Measurements from ENCODE around the gene DTWD2. TPM values are rescaled to one million over a fixed set of nuclear protein-coding genes. Genes with fewer than 3 reads are reported as not detected.

Gene DTWD2
- total RNA-seq, 4 donors from 2014 or later: 1.5 to 42.1 (median 15.9) TPM

DNA sequence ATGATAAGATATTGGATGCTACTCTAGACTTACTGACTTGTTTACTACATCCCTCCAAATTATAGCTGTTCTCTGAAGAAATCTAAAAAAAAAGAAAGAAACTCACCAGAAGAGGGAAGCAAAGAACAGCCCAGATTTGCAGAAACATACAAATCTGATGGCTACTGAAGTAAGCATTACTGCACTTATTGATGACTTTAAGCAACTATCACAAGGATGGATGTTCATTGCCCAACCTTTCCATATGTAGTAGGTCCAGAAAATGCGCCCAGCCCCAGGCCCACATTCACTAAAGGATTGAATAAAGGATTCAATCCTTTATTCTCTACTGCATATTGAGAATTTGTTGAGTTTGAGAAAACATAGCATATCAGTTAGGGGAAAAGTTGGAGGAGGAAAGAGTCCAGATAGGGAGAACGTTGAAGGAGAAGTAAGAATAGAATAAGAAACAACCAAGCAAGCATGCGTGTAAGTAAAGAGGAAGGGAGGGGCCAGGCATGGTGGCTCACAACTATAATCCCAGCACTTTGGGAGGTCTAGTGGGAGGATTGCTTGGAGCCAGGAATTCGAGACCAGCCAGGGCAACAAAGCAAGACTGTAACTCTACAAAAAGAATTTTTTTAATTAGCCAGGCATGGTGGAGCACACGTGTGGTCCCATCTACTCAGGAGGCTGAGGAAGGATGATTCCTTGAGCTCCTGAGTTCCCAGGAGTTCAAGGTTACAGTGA, 33.8 kb upstream of the DTWD2 start:
- no peak for TF ChIP-seq POLR2A (IDR thresholded peaks at IDR 0.05)
- TF ChIP-seq, protein P1, sequence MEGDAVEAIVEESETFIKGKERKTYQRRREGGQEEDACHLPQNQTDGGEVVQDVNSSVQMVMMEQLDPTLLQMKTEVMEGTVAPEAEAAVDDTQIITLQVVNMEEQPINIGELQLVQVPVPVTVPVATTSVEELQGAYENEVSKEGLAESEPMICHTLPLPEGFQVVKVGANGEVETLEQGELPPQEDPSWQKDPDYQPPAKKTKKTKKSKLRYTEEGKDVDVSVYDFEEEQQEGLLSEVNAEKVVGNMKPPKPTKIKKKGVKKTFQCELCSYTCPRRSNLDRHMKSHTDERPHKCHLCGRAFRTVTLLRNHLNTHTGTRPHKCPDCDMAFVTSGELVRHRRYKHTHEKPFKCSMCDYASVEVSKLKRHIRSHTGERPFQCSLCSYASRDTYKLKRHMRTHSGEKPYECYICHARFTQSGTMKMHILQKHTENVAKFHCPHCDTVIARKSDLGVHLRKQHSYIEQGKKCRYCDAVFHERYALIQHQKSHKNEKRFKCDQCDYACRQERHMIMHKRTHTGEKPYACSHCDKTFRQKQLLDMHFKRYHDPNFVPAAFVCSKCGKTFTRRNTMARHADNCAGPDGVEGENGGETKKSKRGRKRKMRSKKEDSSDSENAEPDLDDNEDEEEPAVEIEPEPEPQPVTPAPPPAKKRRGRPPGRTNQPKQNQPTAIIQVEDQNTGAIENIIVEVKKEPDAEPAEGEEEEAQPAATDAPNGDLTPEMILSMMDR (IDR thresholded peaks at IDR 0.05): peak; percentile 20 to 35 (median 26)
- intact Hi-C loops (cut with DNase I; ENCODE audit: low total_unique reads): no loop called here
- Histone ChIP-seq H3K4me1 (no peaks in the 10 kb centered on the region), H3K36me3 (no peaks in the 10 kb centered on the region), H3K27me3 (no peaks in the 10 kb centered on the region), H3K9me3 (no peaks in the 10 kb centered on the region), H3K4me3 (no peak overlapping the region), H3K27ac (no peak overlapping the region)
- DNase-seq: no peak

DNA sequence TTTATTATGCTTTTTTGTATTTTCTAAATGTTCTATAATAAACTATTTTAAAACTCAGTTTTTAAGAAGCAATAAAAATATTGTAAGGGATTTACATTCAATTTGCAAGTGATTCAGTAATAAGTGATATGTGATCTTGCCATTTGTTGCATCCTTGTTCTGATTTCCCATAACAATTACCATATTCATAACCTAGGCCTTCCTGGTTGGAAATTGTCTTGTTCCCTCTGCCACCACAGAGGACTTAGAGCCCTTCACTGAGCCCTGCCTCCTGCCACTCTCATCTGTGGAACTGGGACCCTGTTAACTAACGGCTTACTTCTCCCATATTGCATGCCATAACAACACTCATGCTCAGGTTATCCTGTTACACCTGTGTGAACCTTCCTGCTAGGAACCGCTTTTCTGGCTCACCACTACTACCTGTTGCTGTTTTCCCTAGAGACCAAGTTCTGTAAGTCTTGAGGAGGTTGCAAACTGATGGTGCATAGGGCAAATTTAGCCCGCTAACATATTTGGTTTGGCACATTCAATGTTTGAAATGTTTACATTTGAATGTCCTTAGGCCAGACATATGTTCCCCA, 32.9 kb upstream of the DTWD2 start:
- intact Hi-C loops (cut with DNase I; ENCODE audit: low total_unique reads): no loop called here
- TF ChIP-seq POLR2A (IDR thresholded peaks at IDR 0.05): no peak
- TF ChIP-seq, protein P1 (IDR thresholded peaks at IDR 0.05): no peak
- no peak for DNase-seq
- H3K9me3 ChIP-seq: no peaks in the 10 kb centered on the region
- no peaks in the 10 kb centered on the region for H3K27me3 ChIP-seq
- H3K27ac ChIP-seq: no peak overlapping the region
- H3K4me3 ChIP-seq: no peak overlapping the region
- no peaks in the 10 kb centered on the region for H3K4me1 ChIP-seq
- no peaks in the 10 kb centered on the region for H3K36me3 ChIP-seq

DNA sequence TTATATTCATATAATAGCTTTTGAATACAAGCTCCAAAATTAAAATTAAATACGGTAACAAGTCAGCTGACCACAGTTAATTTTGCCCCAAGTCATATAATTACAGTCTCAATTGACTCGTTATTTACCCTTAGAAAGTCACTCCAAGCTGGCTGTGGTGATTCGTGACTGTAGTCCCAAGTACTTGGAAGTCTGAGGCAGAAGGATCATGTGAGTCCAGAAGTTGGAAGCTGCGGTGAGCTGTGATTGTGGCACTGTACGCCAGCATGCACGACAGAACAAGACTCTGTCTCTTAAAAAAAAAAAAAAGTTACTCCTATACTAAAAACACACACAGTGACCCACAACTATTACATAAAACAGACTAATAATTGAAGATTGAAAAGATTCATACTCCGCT, 31.6 kb upstream of the DTWD2 start:
- no peak overlapping the region for H3K4me3 ChIP-seq
- H3K27ac ChIP-seq: no peak overlapping the region
- intact Hi-C loops (cut with DNase I; ENCODE audit: low total_unique reads): no loop called here
- DNase-seq: no peak
- no peaks in the 10 kb centered on the region for H3K9me3 ChIP-seq
- TF ChIP-seq, protein P1 (IDR thresholded peaks at IDR 0.05): no peak
- no peak for TF ChIP-seq POLR2A (IDR thresholded peaks at IDR 0.05)
- no peaks in the 10 kb centered on the region for H3K4me1 ChIP-seq
- H3K27me3 ChIP-seq: no peaks in the 10 kb centered on the region
- no peaks in the 10 kb centered on the region for H3K36me3 ChIP-seq

DNA sequence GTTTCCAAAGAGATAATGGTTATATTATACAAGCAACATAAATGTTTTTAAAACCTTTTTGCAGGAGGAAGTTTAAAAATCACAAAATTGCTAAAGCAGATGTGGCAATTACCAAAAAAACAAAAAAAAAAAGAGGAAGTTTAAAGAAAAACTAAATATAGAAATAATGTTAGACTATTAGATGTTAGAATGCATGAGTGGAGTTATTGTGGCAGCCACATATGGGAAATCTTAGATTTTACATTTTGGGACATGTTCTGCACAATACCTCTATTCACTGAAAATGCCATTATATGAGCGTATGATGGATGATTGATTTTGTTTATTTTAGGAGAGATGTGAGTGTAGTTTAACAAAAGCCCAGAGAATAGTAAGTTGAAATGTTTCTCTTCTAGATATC, 31.2 kb upstream of the DTWD2 start:
- no peak for DNase-seq
- no peaks in the 10 kb centered on the region for H3K4me1 ChIP-seq
- H3K27ac ChIP-seq: no peak overlapping the region
- no peaks in the 10 kb centered on the region for H3K9me3 ChIP-seq
- H3K4me3 ChIP-seq: no peak overlapping the region
- intact Hi-C loops (cut with DNase I; ENCODE audit: low total_unique reads): no loop called here
- H3K27me3 ChIP-seq: no peaks in the 10 kb centered on the region
- H3K36me3 ChIP-seq: no peaks in the 10 kb centered on the region
- no peak for TF ChIP-seq POLR2A (IDR thresholded peaks at IDR 0.05)
- TF ChIP-seq, protein P1 (IDR thresholded peaks at IDR 0.05): no peak

DNA sequence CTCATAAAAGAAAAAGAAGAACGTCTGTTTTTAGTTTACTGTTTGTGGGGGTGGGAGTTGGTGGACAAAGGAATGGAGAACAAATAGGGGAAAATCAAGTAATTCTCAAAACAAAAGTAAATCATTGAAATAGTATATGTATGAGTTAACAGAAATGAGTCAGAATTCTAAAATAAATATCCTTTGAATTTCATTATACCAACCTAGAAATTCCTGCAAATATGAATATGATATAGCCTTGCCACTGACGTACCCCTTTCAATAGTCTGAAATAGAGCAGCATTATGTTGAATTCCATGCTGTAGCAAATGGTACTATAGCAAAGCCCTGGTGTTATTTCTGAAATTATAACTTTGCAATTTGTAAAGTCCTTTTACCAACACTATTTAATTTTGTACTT, 29.6 kb upstream of the DTWD2 start:
- Histone ChIP-seq H3K9me3 (no peaks in the 10 kb centered on the region), H3K27ac (no peak overlapping the region), H3K4me1 (no peaks in the 10 kb centered on the region), H3K4me3 (no peak overlapping the region), H3K36me3 (no peaks in the 10 kb centered on the region), H3K27me3 (no peaks in the 10 kb centered on the region)
- DNase-seq: no peak
- TF ChIP-seq POLR2A (IDR thresholded peaks at IDR 0.05): no peak
- TF ChIP-seq, protein P1 (IDR thresholded peaks at IDR 0.05): no peak
- intact Hi-C loops (cut with DNase I; ENCODE audit: low total_unique reads): no loop called here

Data from uterus (tissue), 4 donors.